ENCODE measurements around the gene RASGRP1. TPM values are rescaled to one million over a fixed set of nuclear protein-coding genes. Genes with fewer than 3 reads are reported as not detected.

Gene RASGRP1
- total RNA-seq, 2 experiments from 2014 or later: 105 to 106 TPM

DNA sequence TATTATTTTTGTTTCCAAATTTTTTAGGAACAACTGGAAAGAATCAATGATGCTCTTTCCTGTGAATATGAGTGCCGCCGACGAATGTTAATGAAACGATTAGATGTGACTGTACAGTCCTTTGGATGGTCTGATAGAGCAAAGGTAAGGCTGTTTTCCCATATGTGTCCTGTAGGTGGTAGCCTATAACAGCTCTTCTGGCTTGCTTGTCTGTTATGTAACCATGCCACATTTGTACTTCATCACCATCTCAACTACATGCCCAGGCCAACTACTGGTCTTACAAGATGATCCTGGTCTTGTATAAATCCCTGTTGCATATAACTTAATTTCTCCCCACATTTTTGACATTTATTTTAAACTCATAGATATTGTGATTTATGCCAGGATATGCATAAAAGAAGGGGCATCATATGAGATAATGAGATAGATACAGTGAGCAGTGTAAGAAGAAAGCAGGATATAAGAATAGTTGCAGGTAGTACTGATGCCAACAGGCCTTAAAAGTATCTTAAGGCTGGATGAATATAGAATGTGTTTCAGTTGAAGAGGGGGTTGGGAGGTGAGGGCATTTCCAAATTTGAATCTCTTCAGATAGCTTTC, 90.4 kb downstream of the RASGRP1 start:
- POLR2A ChIA-PET: interaction anchor here (1.4 to 1.5 kb wide), 2 partner anchors 16 to 216 kb away, joined by 3 to 5 read pairs; no protein-coding TSS in a partner anchor
- Mint-ChIP-seq H3K27ac (no peak overlapping the region), H3K36me3 (ENCODE audit: low read depth) (peaks cover 30% of the 10 kb centered on the region), H3K4me3 (no peak overlapping the region), H3K27me3 (no peaks in the 10 kb centered on the region), H3K9me3 (no peaks in the 10 kb centered on the region), H3K4me1 (ENCODE audit: low read depth) (peaks cover 2% of the 10 kb centered on the region)
- CTCF ChIA-PET: interaction anchor here (0.7 to 7.2 kb wide), 16 partner anchors 10 to 343 kb away, joined by 3 to 108 read pairs (median 5); partner anchors contain the start of genes FAM98B and RASGRP1
- TF ChIP-seq, protein P1, sequence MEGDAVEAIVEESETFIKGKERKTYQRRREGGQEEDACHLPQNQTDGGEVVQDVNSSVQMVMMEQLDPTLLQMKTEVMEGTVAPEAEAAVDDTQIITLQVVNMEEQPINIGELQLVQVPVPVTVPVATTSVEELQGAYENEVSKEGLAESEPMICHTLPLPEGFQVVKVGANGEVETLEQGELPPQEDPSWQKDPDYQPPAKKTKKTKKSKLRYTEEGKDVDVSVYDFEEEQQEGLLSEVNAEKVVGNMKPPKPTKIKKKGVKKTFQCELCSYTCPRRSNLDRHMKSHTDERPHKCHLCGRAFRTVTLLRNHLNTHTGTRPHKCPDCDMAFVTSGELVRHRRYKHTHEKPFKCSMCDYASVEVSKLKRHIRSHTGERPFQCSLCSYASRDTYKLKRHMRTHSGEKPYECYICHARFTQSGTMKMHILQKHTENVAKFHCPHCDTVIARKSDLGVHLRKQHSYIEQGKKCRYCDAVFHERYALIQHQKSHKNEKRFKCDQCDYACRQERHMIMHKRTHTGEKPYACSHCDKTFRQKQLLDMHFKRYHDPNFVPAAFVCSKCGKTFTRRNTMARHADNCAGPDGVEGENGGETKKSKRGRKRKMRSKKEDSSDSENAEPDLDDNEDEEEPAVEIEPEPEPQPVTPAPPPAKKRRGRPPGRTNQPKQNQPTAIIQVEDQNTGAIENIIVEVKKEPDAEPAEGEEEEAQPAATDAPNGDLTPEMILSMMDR (IDR thresholded peaks at IDR 0.05): peak; percentile 79
- ATAC-seq (peak; percentile 97), DNase-seq (peak; percentile 24)
- intact Hi-C loops (cut with micrococcal nuclease): no loop called here

DNA sequence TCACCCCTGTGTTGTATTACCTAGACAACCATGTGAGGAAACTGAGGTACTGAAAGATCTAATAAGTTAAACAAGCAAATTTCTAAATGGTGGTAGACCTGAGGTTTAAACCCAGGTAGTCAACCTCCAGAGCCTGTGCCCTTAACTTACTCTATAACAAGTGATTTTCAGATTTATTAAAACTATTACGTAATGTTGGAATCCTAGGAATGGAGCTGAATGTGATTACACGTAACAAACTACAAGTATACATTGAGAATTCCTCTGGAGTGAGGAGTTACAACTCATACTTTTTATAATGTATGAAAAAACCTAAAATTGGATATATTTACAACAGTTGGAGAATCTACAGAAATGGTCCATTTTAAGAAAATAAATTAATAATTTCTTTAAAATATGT, 92.6 kb downstream of the RASGRP1 start:
- Mint-ChIP-seq H3K27me3 (no peaks in the 10 kb centered on the region), H3K36me3 (ENCODE audit: low read depth) (peaks cover 21% of the 10 kb centered on the region), H3K9me3 (no peaks in the 10 kb centered on the region), H3K27ac (no peak overlapping the region), H3K4me3 (no peak overlapping the region), H3K4me1 (ENCODE audit: low read depth) (no peaks in the 10 kb centered on the region)
- intact Hi-C loops (cut with micrococcal nuclease): no loop called here
- TF ChIP-seq, protein P1 (IDR thresholded peaks at IDR 0.05): no peak
- ChIA-PET POLR2A (interaction anchor here (1.1 kb wide), 1 partner anchor 18 kb away, joined by 6 read pairs; the partner anchor contains the start of gene FAM98B), CTCF (interaction anchor here (0.6 to 4.9 kb wide), 16 partner anchors 10 to 235 kb away, joined by 3 to 45 read pairs (median 4); partner anchors contain the start of gene FAM98B)
- ATAC-seq (no peak), DNase-seq (no peak)

DNA sequence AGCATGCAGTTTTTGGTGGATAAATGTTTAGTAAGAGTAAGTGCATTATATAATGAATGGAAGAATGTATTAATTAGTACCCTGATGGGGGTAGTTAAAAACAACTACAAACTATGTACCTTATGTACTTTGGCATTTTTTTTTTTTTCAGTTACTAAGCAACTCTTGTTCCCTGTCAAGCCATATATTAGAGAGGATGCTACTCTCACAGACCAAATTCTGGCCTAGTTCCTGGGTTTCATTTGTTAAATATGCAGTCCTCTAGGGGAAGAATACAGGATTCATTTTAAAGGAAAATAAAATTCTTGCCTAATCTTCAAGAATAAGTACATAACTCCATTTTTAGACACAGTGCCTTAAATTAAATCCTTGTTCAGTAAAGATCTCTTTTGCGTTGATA, 93.8 kb downstream of the RASGRP1 start:
- Mint-ChIP-seq H3K27ac (peak overlapping the region; percentile 15), H3K27me3 (no peaks in the 10 kb centered on the region), H3K9me3 (no peaks in the 10 kb centered on the region), H3K4me3 (no peak overlapping the region), H3K36me3 (ENCODE audit: low read depth) (peaks cover 15% of the 10 kb centered on the region), H3K4me1 (ENCODE audit: low read depth) (no peaks in the 10 kb centered on the region)
- intact Hi-C loops (cut with micrococcal nuclease): no loop called here
- ATAC-seq (no peak), DNase-seq (no peak)
- TF ChIP-seq, protein P1 (IDR thresholded peaks at IDR 0.05): no peak
- ChIA-PET POLR2A (no interaction called here), CTCF (interaction anchor here (1.3 to 4.9 kb wide), 5 partner anchors 30 to 237 kb away, joined by 4 to 45 read pairs (median 8); no protein-coding TSS in a partner anchor)

DNA sequence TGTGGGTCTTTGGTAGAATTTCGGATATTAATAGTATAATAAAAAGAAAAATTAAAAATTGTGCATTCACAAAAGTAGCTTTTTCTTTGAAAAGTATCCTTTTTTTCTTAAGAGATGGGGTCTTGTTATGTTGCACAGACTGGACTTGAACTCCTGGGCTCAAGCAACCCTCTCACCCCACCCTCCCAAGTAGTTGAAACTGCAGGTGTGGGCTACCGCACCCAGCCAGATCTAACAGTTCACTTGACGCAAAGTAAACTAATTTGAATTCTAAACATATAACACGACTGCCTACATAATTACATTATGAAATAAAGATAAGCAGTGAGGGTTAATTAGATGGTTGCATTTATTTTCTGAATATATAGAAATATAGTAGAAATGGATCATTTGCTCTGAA, 99.9 kb downstream of the RASGRP1 start:
- DNase-seq: no peak
- H3K4me1 Mint-ChIP-seq (ENCODE audit: low read depth): peaks cover 27% of the 10 kb centered on the region
- H3K27ac Mint-ChIP-seq: no peak overlapping the region
- H3K4me3 Mint-ChIP-seq: no peak overlapping the region
- peaks cover 2% of the 10 kb centered on the region for H3K36me3 Mint-ChIP-seq (ENCODE audit: low read depth)
- POLR2A ChIA-PET: interaction anchor here (0.7 to 0.8 kb wide), 2 partner anchors 11 to 231 kb away, joined by 3 read pairs; partner anchors contain the start of gene FAM98B
- CTCF ChIA-PET: interaction anchor here (0.7 to 5.5 kb wide), 8 partner anchors 8 to 235 kb away, joined by 3 to 37 read pairs (median 6); partner anchors contain the start of gene FAM98B
- TF ChIP-seq, protein P1 (IDR thresholded peaks at IDR 0.05): no peak
- ATAC-seq: no peak
- intact Hi-C loops (cut with micrococcal nuclease): no loop called here
- no peaks in the 10 kb centered on the region for H3K9me3 Mint-ChIP-seq
- H3K27me3 Mint-ChIP-seq: no peaks in the 10 kb centered on the region

DNA sequence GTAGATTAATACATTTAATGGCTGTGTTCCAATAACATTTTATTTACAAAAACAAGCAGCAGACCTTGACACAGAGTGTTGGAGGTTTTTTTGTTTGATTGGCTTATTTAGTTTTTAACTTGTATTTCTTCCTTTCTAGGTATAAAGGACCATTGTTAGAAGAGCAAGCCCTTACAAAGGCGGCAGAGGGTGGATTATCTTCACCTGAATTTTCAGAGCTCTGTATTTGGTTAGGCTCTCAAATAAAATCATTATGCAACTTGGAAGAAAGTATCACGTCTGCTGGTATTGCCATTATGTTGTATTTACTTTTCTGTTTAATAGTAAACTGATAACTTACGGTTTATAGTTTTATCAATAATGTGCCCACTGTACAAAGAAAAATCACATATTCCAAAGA, 100.7 kb downstream of the RASGRP1 start:
- no peaks in the 10 kb centered on the region for H3K27me3 Mint-ChIP-seq
- intact Hi-C loops (cut with micrococcal nuclease): no loop called here
- H3K27ac Mint-ChIP-seq: no peak overlapping the region
- ChIA-PET CTCF (interaction anchor here (0.7 to 5.5 kb wide), 11 partner anchors 9 to 235 kb away, joined by 3 to 37 read pairs (median 4); partner anchors contain the start of gene FAM98B), POLR2A (no interaction called here)
- no peak for ATAC-seq
- H3K4me3 Mint-ChIP-seq: no peak overlapping the region
- peaks cover 30% of the 10 kb centered on the region for H3K4me1 Mint-ChIP-seq (ENCODE audit: low read depth)
- peaks cover 5% of the 10 kb centered on the region for H3K36me3 Mint-ChIP-seq (ENCODE audit: low read depth)
- TF ChIP-seq, protein P1 (IDR thresholded peaks at IDR 0.05): no peak
- no peaks in the 10 kb centered on the region for H3K9me3 Mint-ChIP-seq
- no peak for DNase-seq
